WI38 (cell line): ENCODE results near the gene RIN1.

Experiments
- H3K4me3 ChIP-seq: 2 replicates; pipeline ENCODE4 v1.5.1; 2011; ENCODE audit warnings: low read depth, mild to moderate bottlenecking, control low read depth, low read length
- CTCF ChIP-seq: IDR thresholded peaks from 2 replicates; pipeline ENCODE4 v1.5.1; 2012; ENCODE audit warnings: low read depth, mild to moderate bottlenecking, control low read depth, low read length

Gene RIN1

GRCh38 chr11:66368484-66368883, 32.2 kb upstream of the RIN1 start:
- H3K4me3 ChIP-seq: no peak overlapping the region
- no peak for TF ChIP-seq CTCF

DNA sequence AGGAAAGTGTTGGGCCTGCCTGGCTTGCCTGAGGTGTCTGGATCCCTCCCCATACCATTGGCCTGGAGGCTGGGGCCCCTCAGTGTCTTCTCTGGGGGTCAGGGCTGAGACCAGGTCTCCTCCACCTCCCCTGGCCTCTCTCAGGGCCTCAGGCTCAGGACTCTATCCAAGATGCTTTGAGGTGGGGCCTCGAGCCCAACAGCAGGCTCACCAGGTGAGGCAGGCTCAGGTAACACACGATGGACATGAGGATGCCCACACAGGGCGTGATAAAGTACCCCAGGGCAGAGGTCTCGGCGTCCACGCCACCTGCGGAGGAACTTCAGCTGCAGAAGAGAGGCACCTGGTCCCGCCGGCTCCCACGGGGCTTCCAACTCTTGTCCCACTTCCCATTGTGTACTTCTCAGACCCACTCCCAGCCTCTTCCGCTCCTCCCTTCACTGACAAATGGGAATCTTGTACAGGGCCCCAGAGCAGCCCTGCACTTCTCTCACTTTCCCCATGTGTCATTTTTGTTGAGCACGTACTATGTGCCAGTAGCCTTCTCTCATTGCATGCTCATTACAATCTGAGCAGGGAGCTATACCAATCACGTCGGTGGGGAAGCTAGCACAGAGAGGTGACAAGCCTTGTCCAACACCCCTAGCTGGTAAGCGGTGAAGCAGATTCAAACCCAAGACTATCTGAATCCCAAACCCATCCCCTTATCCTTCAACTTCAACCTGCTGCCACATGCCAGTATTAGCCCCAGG, 31.5 kb upstream of the RIN1 start:
- no peak for TF ChIP-seq CTCF
- H3K4me3 ChIP-seq: no peak overlapping the region

DNA sequence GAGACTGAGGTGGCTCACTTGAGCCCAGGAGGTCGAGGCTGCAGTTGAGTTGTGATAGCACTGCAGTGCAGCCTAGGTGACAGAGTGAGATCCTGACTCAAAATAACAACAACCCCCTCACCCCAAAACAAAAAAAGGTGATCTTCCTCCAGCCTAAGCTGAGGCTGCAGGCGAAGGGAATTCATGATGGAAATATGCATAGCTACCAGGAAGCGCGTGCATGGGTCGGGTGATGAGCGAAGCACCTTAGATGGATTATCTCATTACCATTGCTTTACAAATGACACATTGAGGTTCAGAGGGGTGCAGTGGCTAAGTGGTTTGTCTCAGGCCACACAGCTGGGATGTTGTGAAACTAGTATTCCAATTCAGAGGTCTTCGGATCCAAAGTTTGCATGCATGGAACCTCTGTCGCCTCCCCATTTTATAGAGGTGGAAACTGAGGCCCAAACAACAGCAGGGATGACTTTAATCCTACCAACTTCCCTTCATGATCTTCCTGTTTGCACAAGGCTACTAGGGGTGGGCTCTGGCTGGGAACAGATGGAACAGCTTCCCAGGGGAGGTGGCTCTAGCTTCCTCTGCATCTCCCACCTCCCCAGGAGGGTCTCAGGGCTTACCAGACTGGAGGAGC, 30.7 kb upstream of the RIN1 start:
- TF ChIP-seq CTCF: no peak
- no peak overlapping the region for H3K4me3 ChIP-seq

DNA sequence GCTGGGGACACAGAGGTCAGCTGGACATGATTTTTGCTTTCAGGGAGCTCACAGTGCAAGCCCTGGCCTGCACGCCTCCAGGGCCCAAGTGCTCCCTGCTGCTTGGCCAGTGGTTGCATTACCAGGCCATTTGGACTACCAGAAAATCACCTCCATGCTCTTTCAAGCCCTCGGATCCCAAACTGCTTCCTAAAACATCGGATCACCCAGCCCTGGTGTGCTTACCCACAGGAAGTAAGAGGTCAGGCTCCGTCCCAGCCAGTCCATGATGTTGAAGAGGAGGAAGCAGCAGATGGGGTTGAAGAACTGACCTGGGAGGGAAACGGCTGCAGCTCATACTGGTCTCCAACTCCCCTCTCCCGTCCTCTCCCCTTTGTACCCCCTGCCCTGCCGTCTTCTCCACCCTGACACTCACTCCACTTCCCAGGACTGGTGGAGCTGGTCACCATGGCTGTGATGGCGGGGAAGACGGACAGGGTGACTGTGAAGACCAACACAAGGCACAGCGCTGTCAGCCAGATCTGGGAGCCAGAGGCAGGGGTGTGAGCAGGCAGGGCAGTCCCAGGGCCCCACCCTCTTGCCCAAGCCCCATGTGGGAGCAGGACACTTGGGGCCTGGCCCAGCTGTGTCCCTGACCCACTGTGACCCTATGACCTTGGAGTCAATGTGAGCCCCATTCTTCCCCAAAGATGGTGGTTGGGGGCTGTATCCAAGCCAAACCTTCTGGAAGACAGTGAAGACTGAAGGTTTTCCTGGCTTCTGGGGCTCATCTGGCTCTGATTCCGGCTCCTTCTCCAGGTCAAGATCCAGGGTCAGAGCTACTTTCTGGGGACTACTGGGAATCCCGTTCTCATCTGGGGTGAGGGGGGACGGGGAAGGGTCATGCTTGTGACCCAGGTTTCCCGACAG, 29.7 kb upstream of the RIN1 start:
- no peak overlapping the region for H3K4me3 ChIP-seq
- no peak for TF ChIP-seq CTCF

GRCh38 chr11:66365166-66365565, 28.9 kb upstream of the RIN1 start:
- no peak overlapping the region for H3K4me3 ChIP-seq
- no peak for TF ChIP-seq CTCF

GRCh38 chr11:66363805-66364535, 27.7 kb upstream of the RIN1 start:
- peak; percentile 76 for TF ChIP-seq CTCF
- no peak overlapping the region for H3K4me3 ChIP-seq
